ENCODE results near the gene FGF14.

- TF ChIP-seq CTCF (conservative IDR thresholded peaks at IDR 0.05) (no peak), ZFX (IDR thresholded peaks at IDR 0.05) (no peak)
These were observed 92.7 kb downstream of the FGF14 start for GRCh38 chr13:102309110-102309509.

Data from C4-2B (cell line).